ENCODE measurements around the gene MAT1A.
"Not testable (repeated sequence)": the region's sequence is repeated elsewhere in the genome, so short reads cannot be mapped to it uniquely, and the experiment has no call there.

MAT1A gene

GRCh38 chr10:80264081-80265056 lies 25.1 kb downstream of the MAT1A start:
- DNase-seq: no peak

GRCh38 chr10:80261316-80262030 lies 28.0 kb downstream of the MAT1A start:
- no peak for DNase-seq

GRCh38 chr10:80260295-80261243 lies 28.9 kb downstream of the MAT1A start:
- peak; percentile 28 for DNase-seq

- DNase-seq: no peak
Measured at GRCh38 chr10:80259405-80259871, 30.0 kb downstream of the MAT1A start.

GRCh38 chr10:80256798-80257197 lies 32.7 kb downstream of the MAT1A start:
- DNase-seq: not testable (repeated sequence)

GRCh38 chr10:80254726-80255125 lies 34.7 kb downstream of the MAT1A start:
- DNase-seq: not testable (repeated sequence)

- not testable (repeated sequence) for DNase-seq
Measured at GRCh38 chr10:80253963-80254271, 35.5 kb downstream of the MAT1A start.

GRCh38 chr10:80253266-80253962 lies 36.0 kb downstream of the MAT1A start:
- DNase-seq: no peak

GRCh38 chr10:80252296-80252887 lies 37.1 kb downstream of the MAT1A start:
- DNase-seq: no peak

GRCh38 chr10:80251703-80252280 lies 37.7 kb downstream of the MAT1A start:
- not testable (repeated sequence) for DNase-seq

GRCh38 chr10:80250399-80250798 lies 39.1 kb downstream of the MAT1A start:
- not testable (repeated sequence) for DNase-seq

- not testable (repeated sequence) for DNase-seq
Measured at GRCh38 chr10:80249906-80250305, 39.6 kb downstream of the MAT1A start.

GRCh38 chr10:80247611-80248010 lies 41.8 kb downstream of the MAT1A start:
- not testable (repeated sequence) for DNase-seq

- not testable (repeated sequence) for DNase-seq
Measured at GRCh38 chr10:80244371-80244770, 45.1 kb downstream of the MAT1A start.

- not testable (repeated sequence) for DNase-seq
Measured at GRCh38 chr10:80242341-80242740, 47.1 kb downstream of the MAT1A start.

GRCh38 chr10:80236457-80236856 lies 53.0 kb downstream of the MAT1A start:
- DNase-seq: not testable (repeated sequence)

GRCh38 chr10:80234331-80235235 lies 54.9 kb downstream of the MAT1A start:
- DNase-seq: not testable (repeated sequence)

- DNase-seq: not testable (repeated sequence)
Measured at GRCh38 chr10:80233871-80234270, 55.6 kb downstream of the MAT1A start.

- not testable (repeated sequence) for DNase-seq
Measured at GRCh38 chr10:80226723-80227122, 62.7 kb downstream of the MAT1A start.

- not testable (repeated sequence) for DNase-seq
Measured at GRCh38 chr10:80223031-80223419, 66.4 kb downstream of the MAT1A start.

Data from femur (tissue), 1 donor.